Measurements from ENCODE around the gene EDAR. TPM values are rescaled to one million over a fixed set of nuclear protein-coding genes. Genes with fewer than 3 reads are reported as not detected.

The EDAR gene
- total RNA-seq, 6 donors from 2014 or later: under 0.01 to 0.13 (median 0.09) TPM; not detected in 3

GRCh38 chr2:108936866-108937265 is 52.2 kb downstream of the EDAR start:
- Histone ChIP-seq H3K27ac (no peak overlapping the region), H3K27me3 (no peaks in the 10 kb centered on the region), H3K4me3 (no peak overlapping the region), H3K9me3 (no peaks in the 10 kb centered on the region), H3K4me1 (no peaks in the 10 kb centered on the region), H3K36me3 (no peaks in the 10 kb centered on the region)
- DNase-seq: no peak
- 77 to 100% methylated on average over 1 to 7 of the region's 7 CpGs for WGBS, 2 donors
- ATAC-seq (ENCODE audit: low FRiP score in 2 of 2): no peak
- no peak for TF ChIP-seq CTCF (IDR thresholded peaks at IDR 0.05)
- no peak for TF ChIP-seq POLR2AphosphoS5 (IDR thresholded peaks at IDR 0.05)
- no peak for TF ChIP-seq EP300 (IDR thresholded peaks at IDR 0.05)
- no peak for TF ChIP-seq POLR2A (IDR thresholded peaks at IDR 0.05)

GRCh38 chr2:108936076-108936864 is 52.8 kb downstream of the EDAR start:
- Histone ChIP-seq H3K4me3 (no peak overlapping the region), H3K36me3 (no peaks in the 10 kb centered on the region), H3K9me3 (no peaks in the 10 kb centered on the region), H3K27me3 (no peaks in the 10 kb centered on the region), H3K4me1 (no peaks in the 10 kb centered on the region), H3K27ac (no peak overlapping the region)
- 89 to 92% methylated on average over 14 to 15 of the region's 17 CpGs for WGBS, 2 donors
- no peak for DNase-seq
- TF ChIP-seq EP300 (IDR thresholded peaks at IDR 0.05): no peak
- no peak for TF ChIP-seq POLR2A (IDR thresholded peaks at IDR 0.05)
- no peak for TF ChIP-seq POLR2AphosphoS5 (IDR thresholded peaks at IDR 0.05)
- no peak for TF ChIP-seq CTCF (IDR thresholded peaks at IDR 0.05)
- ATAC-seq (ENCODE audit: low FRiP score in 2 of 2): no peak

GRCh38 chr2:108935271-108935741 is 53.7 kb downstream of the EDAR start:
- WGBS, 2 donors: 57 to 85% methylated on average over 5 of the region's 5 CpGs
- DNase-seq: no peak
- no peaks in the 10 kb centered on the region for H3K4me1 ChIP-seq

GRCh38 chr2:108934583-108935245 is 54.3 kb downstream of the EDAR start:
- Histone ChIP-seq H3K4me3 (no peak overlapping the region), H3K4me1 (no peaks in the 10 kb centered on the region), H3K27ac (no peak overlapping the region), H3K36me3 (no peaks in the 10 kb centered on the region), H3K9me3 (no peaks in the 10 kb centered on the region), H3K27me3 (no peaks in the 10 kb centered on the region)
- DNase-seq: no peak
- TF ChIP-seq POLR2AphosphoS5 (IDR thresholded peaks at IDR 0.05) (no peak), EP300 (IDR thresholded peaks at IDR 0.05) (no peak), POLR2A (IDR thresholded peaks at IDR 0.05) (no peak), CTCF (IDR thresholded peaks at IDR 0.05) (no peak)
- 75 to 84% methylated on average over 14 of the region's 14 CpGs for WGBS, 2 donors
- no peak for ATAC-seq (ENCODE audit: low FRiP score in 2 of 2)

More at GRCh38 chr2:108935271-108935741, 53.7 kb downstream of the EDAR start:
- H3K4me3 ChIP-seq: no peak overlapping the region
- no peaks in the 10 kb centered on the region for H3K36me3 ChIP-seq
- no peaks in the 10 kb centered on the region for H3K27me3 ChIP-seq
- H3K27ac ChIP-seq: no peak overlapping the region
- no peak for TF ChIP-seq POLR2A (IDR thresholded peaks at IDR 0.05)
- no peak for TF ChIP-seq CTCF (IDR thresholded peaks at IDR 0.05)
- TF ChIP-seq POLR2AphosphoS5 (IDR thresholded peaks at IDR 0.05): no peak
- TF ChIP-seq EP300 (IDR thresholded peaks at IDR 0.05): no peak
- no peaks in the 10 kb centered on the region for H3K9me3 ChIP-seq
- ATAC-seq (ENCODE audit: low FRiP score in 2 of 2): no peak

Data from upper lobe of left lung (tissue), 6 donors.